Adrenal gland (tissue), 5 donors: ENCODE data around the gene BCL7A.

Experiments used
- CTCF ChIP-seq, 6 experiments: fragments of 450-650 bp in 4 of 6; fragments of 200-600 bp in 2 of 6; sonication (generic) in 1 of 6; IDR thresholded peaks; 1 replicate in 5 of 6; 2 replicates in 1 of 6; pipeline versions ENCODE4 v1.5.1 to v1.8.0; 2016 to 2021; ENCODE audit warnings: antibody characterized with exemption in 6 of 6, mild to moderate bottlenecking in 2 of 6, moderate library complexity in 1 of 6
- POLR2A ChIP-seq, 2 donors: fragments of 450-650 bp; IDR thresholded peaks; one replicate each; pipeline ENCODE4 v1.6.1; 2017; ENCODE audit warnings: antibody characterized with exemption in 2 of 2, mild to moderate bottlenecking in 2 of 2, moderate library complexity in 1 of 2
- donor health status: DM: no; HTN: no; CAD: no.

- TF ChIP-seq CTCF (IDR thresholded peaks at IDR 0.05) (no peak), POLR2A (IDR thresholded peaks at IDR 0.05) (no peak)
These were observed 45.9 kb downstream of the BCL7A start for GRCh38 chr12:122067548-122067947.
